Measurements from ENCODE around the gene MAGI1.

MAGI1 gene

DNA sequence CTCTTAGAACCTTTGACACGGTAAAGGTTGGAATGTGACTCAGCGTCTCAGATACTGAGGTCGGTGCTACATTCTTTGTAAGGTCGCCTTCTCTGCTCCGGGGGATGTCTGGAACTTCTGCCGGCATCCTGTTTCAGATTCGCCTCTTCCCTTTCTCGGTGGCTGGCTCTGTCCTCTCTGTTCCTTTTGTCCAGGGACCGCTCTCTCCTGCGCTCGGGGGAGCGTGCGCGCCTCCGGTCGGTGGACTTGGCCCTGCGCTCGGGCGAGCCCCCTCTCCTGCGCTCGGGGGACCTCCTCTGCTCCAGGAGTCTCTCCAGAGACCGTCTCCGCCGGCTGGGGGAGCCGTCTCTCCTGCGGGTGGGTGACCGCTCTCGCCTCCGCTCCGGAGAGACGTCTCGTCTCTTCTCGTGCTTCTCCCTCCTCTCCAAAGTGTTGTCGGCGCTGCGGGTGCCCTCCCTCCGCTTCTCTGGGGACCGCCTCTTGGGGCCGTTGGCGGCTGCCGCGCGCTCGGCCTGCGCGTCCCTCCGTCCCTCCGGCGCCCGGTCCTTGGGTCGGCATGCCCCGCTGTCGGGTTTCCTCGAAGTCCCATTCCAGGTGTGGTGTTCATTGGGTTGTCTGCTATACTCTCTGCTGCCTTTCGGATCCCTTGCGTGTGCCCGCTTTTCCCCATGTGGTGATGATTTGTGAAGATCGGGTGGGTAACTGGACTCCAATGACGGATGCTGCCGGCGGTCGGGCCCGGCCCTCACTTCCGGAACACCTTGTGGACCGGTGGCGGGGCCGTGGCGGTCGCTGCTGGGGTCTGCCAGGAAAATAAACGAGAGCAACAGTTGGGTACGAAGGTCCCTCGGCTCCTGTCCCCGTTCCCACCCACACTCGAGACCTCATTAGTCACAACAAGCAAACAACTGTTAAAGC lies 682.1 kb downstream of the MAGI1 start:
- H3K4me1 ChIP-seq (ENCODE audit: control insufficient read depth, insufficient read depth, low read length) = 0 out of 2 replicates have a peak, but pooled peaks cover 1% of the 10 kb centered on the region
- H3K27me3 ChIP-seq (ENCODE audit: control insufficient read depth, insufficient read depth, low read length) = no peaks in the 10 kb centered on the region
- no peaks in the 10 kb centered on the region for H3K36me3 ChIP-seq (ENCODE audit: control insufficient read depth, insufficient read depth, low read length)
- peak overlapping the region; percentile 33; the same call in 1 of the 2 replicates for H3K4me3 ChIP-seq (ENCODE audit: low read length)
- WGBS (ENCODE audit: insufficient coverage, insufficient read length) = no CpG with 5 or more reads among the region's 74 CpGs
- DNase-seq (ENCODE audit: low read depth, low spot score) = no peak
- no peak overlapping the region for H3K27ac ChIP-seq (ENCODE audit: low read length)
- H3K9me3 ChIP-seq (ENCODE audit: control insufficient read depth, insufficient read depth, low read length) = no peaks in the 10 kb centered on the region

DNA sequence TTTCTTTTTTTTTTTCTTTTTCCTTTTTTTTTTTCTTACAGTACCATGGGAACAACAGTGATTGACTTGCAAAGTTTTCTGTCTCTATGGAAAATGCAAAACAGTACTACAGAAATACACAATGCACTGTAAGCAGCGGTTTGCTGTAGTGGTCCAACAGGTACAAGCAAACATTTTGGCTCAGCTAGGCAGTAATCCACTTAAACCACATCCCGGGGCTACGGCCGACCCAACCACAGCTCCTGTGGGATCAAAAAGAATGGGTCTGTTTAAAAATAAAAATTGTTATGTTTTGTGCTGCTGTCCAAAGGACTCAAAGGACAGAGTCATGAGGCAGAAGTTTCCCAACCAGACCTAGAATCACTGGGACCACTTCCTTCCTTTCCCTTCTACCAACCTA lies 683.8 kb downstream of the MAGI1 start:
- H3K9me3 ChIP-seq (ENCODE audit: control insufficient read depth, insufficient read depth, low read length) = no peaks in the 10 kb centered on the region
- no peaks in the 10 kb centered on the region for H3K36me3 ChIP-seq (ENCODE audit: control insufficient read depth, insufficient read depth, low read length)
- H3K27ac ChIP-seq (ENCODE audit: low read length) = no peak overlapping the region
- WGBS (ENCODE audit: insufficient coverage, insufficient read length) = no CpG with 5 or more reads among the region's 4 CpGs
- H3K4me3 ChIP-seq (ENCODE audit: low read length) = no peak overlapping the region
- 0 out of 2 replicates have a peak, but pooled peaks cover 1% of the 10 kb centered on the region for H3K4me1 ChIP-seq (ENCODE audit: control insufficient read depth, insufficient read depth, low read length)
- no peaks in the 10 kb centered on the region for H3K27me3 ChIP-seq (ENCODE audit: control insufficient read depth, insufficient read depth, low read length)
- no peak for DNase-seq (ENCODE audit: low read depth, low spot score)

DNA sequence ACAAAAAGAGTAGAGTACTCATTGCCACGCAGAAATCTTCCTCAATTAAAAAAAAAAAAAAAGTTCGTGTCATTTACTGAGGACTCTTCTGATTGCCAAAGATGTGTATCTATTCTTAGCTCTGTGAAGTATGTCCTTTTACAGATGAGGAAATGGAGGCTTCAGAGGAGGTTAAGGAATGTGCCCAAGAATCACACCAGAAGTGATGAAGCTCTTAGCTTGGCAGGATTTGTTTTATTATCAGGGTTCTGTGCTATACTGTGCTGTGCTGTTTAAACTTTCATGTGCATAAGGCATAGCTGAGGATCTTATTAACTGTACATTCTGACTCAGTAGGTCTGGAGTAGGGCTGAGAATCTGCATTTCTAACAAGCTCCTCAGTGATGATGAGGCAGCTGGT lies 685.8 kb downstream of the MAGI1 start:
- Histone ChIP-seq H3K9me3 (ENCODE audit: control insufficient read depth, insufficient read depth, low read length) (no peaks in the 10 kb centered on the region), H3K4me3 (ENCODE audit: low read length) (no peak overlapping the region), H3K27me3 (ENCODE audit: control insufficient read depth, insufficient read depth, low read length) (no peaks in the 10 kb centered on the region), H3K4me1 (ENCODE audit: control insufficient read depth, insufficient read depth, low read length) (0 out of 2 replicates have a peak, but pooled peaks cover 1% of the 10 kb centered on the region), H3K27ac (ENCODE audit: low read length) (no peak overlapping the region), H3K36me3 (ENCODE audit: control insufficient read depth, insufficient read depth, low read length) (no peaks in the 10 kb centered on the region)
- no CpG with 5 or more reads among the region's 2 CpGs for WGBS (ENCODE audit: insufficient coverage, insufficient read length)
- DNase-seq (ENCODE audit: low read depth, low spot score) = no peak

DNA sequence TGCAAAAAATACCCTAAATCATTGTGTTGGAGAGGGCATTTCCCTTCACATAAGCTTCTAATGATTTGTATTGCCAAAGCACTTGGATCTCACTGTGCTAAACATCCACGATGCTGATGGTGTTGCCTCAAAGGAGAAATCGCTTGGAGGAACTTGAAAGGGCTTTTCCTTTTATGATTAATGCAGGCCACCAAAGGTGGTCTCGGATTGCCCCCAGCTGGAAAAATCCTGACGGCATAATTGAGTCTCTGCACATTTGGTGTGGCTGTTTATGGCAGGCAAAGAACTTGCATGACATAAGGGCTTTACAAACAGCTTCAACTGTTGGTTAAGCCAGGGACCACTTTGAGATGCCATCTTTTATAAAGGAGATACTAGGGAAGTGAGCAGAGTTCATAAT lies 687.0 kb downstream of the MAGI1 start:
- no peak for DNase-seq (ENCODE audit: low read depth, low spot score)
- Histone ChIP-seq H3K9me3 (ENCODE audit: control insufficient read depth, insufficient read depth, low read length) (no peaks in the 10 kb centered on the region), H3K4me3 (ENCODE audit: low read length) (no peak overlapping the region), H3K27ac (ENCODE audit: low read length) (no peak overlapping the region), H3K27me3 (ENCODE audit: control insufficient read depth, insufficient read depth, low read length) (no peaks in the 10 kb centered on the region), H3K4me1 (ENCODE audit: control insufficient read depth, insufficient read depth, low read length) (0 out of 2 replicates have a peak, but pooled peaks cover 1% of the 10 kb centered on the region), H3K36me3 (ENCODE audit: control insufficient read depth, insufficient read depth, low read length) (no peaks in the 10 kb centered on the region)
- WGBS (ENCODE audit: insufficient coverage, insufficient read length) = no CpG with 5 or more reads among the region's 4 CpGs

DNA sequence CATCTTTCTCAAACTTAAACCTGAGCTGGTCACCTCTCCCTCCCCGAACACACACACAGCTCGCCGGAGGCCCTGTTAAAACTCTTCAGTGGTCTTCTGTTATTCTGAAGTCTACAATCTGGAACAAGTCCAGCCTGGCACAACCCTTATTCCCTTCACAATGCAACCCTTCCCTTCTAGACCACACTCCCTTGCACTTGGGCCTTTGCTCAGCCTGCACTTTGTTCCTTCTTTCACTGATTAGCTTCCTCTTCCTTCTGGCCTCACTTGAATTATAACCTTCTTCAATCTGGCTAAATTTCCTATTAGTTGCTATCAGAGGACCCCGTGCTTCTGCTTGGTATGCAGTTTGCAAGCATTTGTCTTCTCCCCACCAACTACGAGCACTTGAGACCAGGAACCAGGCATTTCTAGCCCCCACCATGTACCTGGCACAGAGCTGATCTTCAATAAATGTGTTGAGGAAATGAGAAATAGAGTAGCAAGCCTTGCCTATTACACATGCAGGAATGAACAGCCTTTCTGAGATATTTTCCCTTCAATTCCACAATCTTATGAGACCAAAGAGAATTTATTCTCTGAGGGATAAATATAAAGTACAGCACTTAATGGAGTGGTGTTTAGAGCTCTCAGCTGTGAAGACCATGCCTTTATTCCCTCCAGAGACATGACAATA lies 687.8 kb downstream of the MAGI1 start:
- DNase-seq (ENCODE audit: low read depth, low spot score) = no peak
- Histone ChIP-seq H3K27me3 (ENCODE audit: control insufficient read depth, insufficient read depth, low read length) (no peaks in the 10 kb centered on the region), H3K4me3 (ENCODE audit: low read length) (no peak overlapping the region), H3K4me1 (ENCODE audit: control insufficient read depth, insufficient read depth, low read length) (0 out of 2 replicates have a peak, but pooled peaks cover 1% of the 10 kb centered on the region), H3K27ac (ENCODE audit: low read length) (no peak overlapping the region), H3K36me3 (ENCODE audit: control insufficient read depth, insufficient read depth, low read length) (no peaks in the 10 kb centered on the region), H3K9me3 (ENCODE audit: control insufficient read depth, insufficient read depth, low read length) (no peaks in the 10 kb centered on the region)
- WGBS (ENCODE audit: insufficient coverage, insufficient read length) = no CpG with 5 or more reads among the region's 5 CpGs

DNA sequence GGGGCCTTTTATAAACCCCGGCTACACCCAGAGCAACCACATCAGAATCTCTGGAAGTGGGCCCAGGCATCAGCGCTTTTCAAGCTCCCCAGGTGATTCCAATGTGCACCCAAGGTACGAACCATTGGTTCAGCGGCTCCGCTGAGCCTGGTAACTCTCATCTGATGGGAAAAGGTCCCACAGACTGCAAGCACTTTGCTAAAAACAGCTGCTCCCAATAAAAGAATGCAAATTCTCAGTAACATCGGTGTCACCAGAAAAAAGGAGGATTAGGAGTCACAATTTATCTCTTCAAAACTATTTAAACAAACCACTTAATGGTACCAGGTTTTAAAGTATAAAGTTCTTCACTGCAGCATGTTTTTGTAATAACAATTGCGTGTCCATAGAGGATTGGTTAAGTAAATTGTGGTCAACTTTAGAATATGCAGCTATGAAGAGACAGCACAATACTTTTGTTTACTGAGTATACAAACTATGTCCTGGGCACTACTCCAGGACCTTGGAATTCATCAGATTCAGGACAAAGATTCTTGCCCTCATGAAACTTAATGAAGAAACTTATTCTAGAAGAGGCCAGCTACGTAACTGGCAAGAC lies 690.2 kb downstream of the MAGI1 start:
- DNase-seq (ENCODE audit: low read depth, low spot score) = no peak
- no peak overlapping the region for H3K27ac ChIP-seq (ENCODE audit: low read length)
- H3K36me3 ChIP-seq (ENCODE audit: control insufficient read depth, insufficient read depth, low read length) = no peaks in the 10 kb centered on the region
- peaks cover 1% of the 10 kb centered on the region; the same call in 1 of the 2 replicates for H3K4me1 ChIP-seq (ENCODE audit: control insufficient read depth, insufficient read depth, low read length)
- no peaks in the 10 kb centered on the region for H3K9me3 ChIP-seq (ENCODE audit: control insufficient read depth, insufficient read depth, low read length)
- H3K27me3 ChIP-seq (ENCODE audit: control insufficient read depth, insufficient read depth, low read length) = no peaks in the 10 kb centered on the region
- no CpG with 5 or more reads among the region's 8 CpGs for WGBS (ENCODE audit: insufficient coverage, insufficient read length)
- no peak overlapping the region for H3K4me3 ChIP-seq (ENCODE audit: low read length)

DNA sequence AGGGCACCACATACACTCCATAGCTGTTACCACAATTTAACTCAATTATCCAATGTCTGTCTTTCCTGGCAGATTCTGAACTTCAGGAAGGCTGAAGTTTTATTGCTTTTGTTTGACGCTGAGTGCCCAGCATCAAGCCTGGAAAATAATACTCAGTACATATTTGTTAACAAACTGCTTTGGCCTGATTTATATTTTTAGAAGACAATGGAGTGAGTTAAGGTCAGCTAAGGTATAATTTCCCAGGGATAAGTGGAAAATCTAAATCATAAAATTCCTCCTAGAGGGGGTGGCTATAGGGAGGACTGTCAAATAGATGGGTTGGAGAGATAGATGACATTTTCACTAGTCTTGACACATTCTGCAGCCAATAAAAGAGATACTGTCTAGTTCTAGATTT lies 691.6 kb downstream of the MAGI1 start:
- no peaks in the 10 kb centered on the region for H3K27me3 ChIP-seq (ENCODE audit: control insufficient read depth, insufficient read depth, low read length)
- no peak overlapping the region for H3K27ac ChIP-seq (ENCODE audit: low read length)
- peaks cover 1% of the 10 kb centered on the region; the same call in 1 of the 2 replicates for H3K4me1 ChIP-seq (ENCODE audit: control insufficient read depth, insufficient read depth, low read length)
- no peak overlapping the region for H3K4me3 ChIP-seq (ENCODE audit: low read length)
- H3K9me3 ChIP-seq (ENCODE audit: control insufficient read depth, insufficient read depth, low read length) = no peaks in the 10 kb centered on the region
- DNase-seq (ENCODE audit: low read depth, low spot score) = no peak
- no CpG with 5 or more reads among the region's 1 CpG for WGBS (ENCODE audit: insufficient coverage, insufficient read length)
- no peaks in the 10 kb centered on the region for H3K36me3 ChIP-seq (ENCODE audit: control insufficient read depth, insufficient read depth, low read length)

DNA sequence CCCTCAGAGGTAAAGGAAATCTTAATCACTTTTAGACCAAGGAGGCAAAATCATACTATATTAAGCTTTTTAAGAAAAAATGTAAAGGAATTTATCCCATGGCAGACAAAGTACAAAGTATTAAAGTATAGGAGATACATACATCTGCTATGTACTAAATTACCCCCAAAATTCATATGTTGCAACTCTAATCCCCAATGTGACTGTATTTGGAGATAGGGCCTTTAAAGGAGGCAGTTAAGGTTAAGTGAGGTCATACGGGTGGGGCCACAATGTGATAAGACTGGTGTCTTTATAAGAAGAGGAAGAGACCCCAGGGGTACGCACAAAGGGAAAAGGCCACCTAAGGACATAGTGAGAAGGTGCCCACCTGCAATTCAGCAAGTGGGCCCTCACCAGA lies 693.9 kb downstream of the MAGI1 start:
- no peak for DNase-seq (ENCODE audit: low read depth, low spot score)
- Histone ChIP-seq H3K4me3 (ENCODE audit: low read length) (no peak overlapping the region), H3K27me3 (ENCODE audit: control insufficient read depth, insufficient read depth, low read length) (no peaks in the 10 kb centered on the region), H3K9me3 (ENCODE audit: control insufficient read depth, insufficient read depth, low read length) (no peaks in the 10 kb centered on the region), H3K4me1 (ENCODE audit: control insufficient read depth, insufficient read depth, low read length) (peaks cover 1% of the 10 kb centered on the region; the same call in 1 of the 2 replicates), H3K36me3 (ENCODE audit: control insufficient read depth, insufficient read depth, low read length) (no peaks in the 10 kb centered on the region), H3K27ac (ENCODE audit: low read length) (no peak overlapping the region)
- WGBS (ENCODE audit: insufficient coverage, insufficient read length) = no CpG with 5 or more reads among the region's 2 CpGs

DNA sequence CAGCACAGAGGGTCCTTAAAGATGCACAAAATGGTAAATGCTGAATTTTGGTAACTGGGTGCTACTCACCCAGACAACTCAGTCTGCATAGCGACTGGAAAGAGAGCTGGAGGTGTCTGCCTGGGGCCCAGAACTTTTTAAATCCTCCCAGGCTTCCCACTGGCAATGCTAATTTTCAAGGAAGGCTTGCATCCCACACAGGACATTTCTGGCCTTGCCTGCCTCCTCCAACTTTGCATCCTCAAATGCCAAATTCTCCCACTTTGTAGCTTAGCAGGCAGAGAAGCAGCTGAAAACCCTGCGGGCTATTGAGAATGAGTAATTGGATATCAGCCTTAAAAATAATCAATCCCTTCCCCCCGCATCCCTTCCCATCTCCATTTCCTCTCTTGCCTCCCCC lies 694.3 kb downstream of the MAGI1 start:
- no peak overlapping the region for H3K4me3 ChIP-seq (ENCODE audit: low read length)
- H3K27ac ChIP-seq (ENCODE audit: low read length) = no peak overlapping the region
- no peaks in the 10 kb centered on the region for H3K36me3 ChIP-seq (ENCODE audit: control insufficient read depth, insufficient read depth, low read length)
- H3K27me3 ChIP-seq (ENCODE audit: control insufficient read depth, insufficient read depth, low read length) = no peaks in the 10 kb centered on the region
- DNase-seq (ENCODE audit: low read depth, low spot score) = no peak
- H3K9me3 ChIP-seq (ENCODE audit: control insufficient read depth, insufficient read depth, low read length) = no peaks in the 10 kb centered on the region
- peaks cover 1% of the 10 kb centered on the region; the same call in 1 of the 2 replicates for H3K4me1 ChIP-seq (ENCODE audit: control insufficient read depth, insufficient read depth, low read length)
- no CpG with 5 or more reads among the region's 3 CpGs for WGBS (ENCODE audit: insufficient coverage, insufficient read length)

DNA sequence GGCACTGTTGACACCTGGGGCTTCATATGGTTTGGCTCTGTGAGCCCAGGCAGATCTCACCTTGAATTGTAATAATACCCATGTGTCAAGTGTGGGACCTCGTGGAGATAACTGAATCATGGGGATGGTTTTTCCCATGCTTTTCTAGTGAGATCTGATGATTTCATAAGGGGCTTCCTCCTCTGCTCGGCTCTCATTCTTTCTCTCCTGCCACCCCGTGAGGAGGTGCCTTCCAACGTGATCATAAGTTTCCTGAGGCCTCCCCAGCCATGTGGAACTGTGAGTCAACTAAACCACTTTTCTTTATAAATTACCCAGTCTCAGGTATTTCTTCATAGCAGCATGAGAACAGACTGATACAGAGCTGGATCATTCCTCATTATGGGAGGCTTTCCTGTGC lies 695.0 kb downstream of the MAGI1 start:
- no peaks in the 10 kb centered on the region for H3K9me3 ChIP-seq (ENCODE audit: control insufficient read depth, insufficient read depth, low read length)
- no peak overlapping the region for H3K4me3 ChIP-seq (ENCODE audit: low read length)
- DNase-seq (ENCODE audit: low read depth, low spot score) = no peak
- H3K27me3 ChIP-seq (ENCODE audit: control insufficient read depth, insufficient read depth, low read length) = no peaks in the 10 kb centered on the region
- no peaks in the 10 kb centered on the region for H3K36me3 ChIP-seq (ENCODE audit: control insufficient read depth, insufficient read depth, low read length)
- no peak overlapping the region for H3K27ac ChIP-seq (ENCODE audit: low read length)
- no CpG with 5 or more reads among the region's 4 CpGs for whole genome bisulfite sequencing (ENCODE audit: insufficient coverage, insufficient read length)
- H3K4me1 ChIP-seq (ENCODE audit: control insufficient read depth, insufficient read depth, low read length) = peaks cover 1% of the 10 kb centered on the region; the same call in 1 of the 2 replicates

Measured in iPS DF 6.9 (cell line).